NB4 (cell line): ENCODE data around the gene CLPTM1L.

Experiments used
- CTCF ChIP-seq: IDR thresholded peaks from one replicate; pipeline ENCODE4 v1.5.1; 2012; ENCODE audit warnings: low read depth, low read length
- MYC ChIP-seq: IDR thresholded peaks from 2 replicates; pipeline ENCODE4 v1.6.1; 2011; ENCODE audit warnings: low read depth, low read length
- POLR2A ChIP-seq: IDR thresholded peaks from 2 replicates; pipeline ENCODE4 v1.6.1; 2011; ENCODE audit warnings: mild to moderate bottlenecking; ENCODE audit not compliant: insufficient read length; ENCODE audit errors: extremely low read depth
- TF ChIP-seq, protein P1 (sequence below): IDR thresholded peaks from 2 replicates; pipeline ENCODE4 v1.6.1; 2011; ENCODE audit warnings: low read depth, low read length

- TF ChIP-seq POLR2A: no peak
- TF ChIP-seq CTCF: no peak
- TF ChIP-seq, protein P1, sequence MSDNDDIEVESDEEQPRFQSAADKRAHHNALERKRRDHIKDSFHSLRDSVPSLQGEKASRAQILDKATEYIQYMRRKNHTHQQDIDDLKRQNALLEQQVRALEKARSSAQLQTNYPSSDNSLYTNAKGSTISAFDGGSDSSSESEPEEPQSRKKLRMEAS: no peak
- no peak for TF ChIP-seq MYC
Observed at GRCh38 chr5:1304033-1304432, 40.9 kb downstream of the CLPTM1L start.
